Psoas muscle (tissue), 8 donors: ENCODE measurements around the gene RANBP3L. TPM values are rescaled to one million over a fixed set of nuclear protein-coding genes. Genes with fewer than 3 reads are reported as not detected.

Source experiments
- ATAC-seq, 4 donors: fragments of 200-7000 bp; cut with Tn5 transposase; one replicate each; pipeline ENCODE4 v1.9.1; 2020; ENCODE audit warnings: moderate library complexity in 3 of 4, mild to moderate bottlenecking in 2 of 4
- DNase-seq, 2 donors: peaks; one replicate each; pipeline ENCODE4 v3.0.0-alpha.2; 2020
- H3K27ac ChIP-seq: fragments of 200-600 bp; one replicate; pipeline ENCODE4 v1.8.0; 2022
- H3K27me3 ChIP-seq, 3 donors: fragments of 200-600 bp in 1 of 3; one replicate each; pipeline versions ENCODE4 v1.6.1 to v1.8.0; 2013 to 2022; ENCODE audit warnings: low read length in 2 of 3, mild to moderate bottlenecking in 2 of 3, moderate library complexity in 1 of 3; ENCODE audit not compliant: insufficient read depth in 3 of 3
- H3K36me3 ChIP-seq, 2 donors: fragments of 200-600 bp in 1 of 2; one replicate each; pipeline versions ENCODE4 v1.6.1 to v1.8.0; 2013 to 2022; ENCODE audit warnings: low read depth in 1 of 2, mild to moderate bottlenecking in 1 of 2, moderate library complexity in 1 of 2; ENCODE audit not compliant: insufficient read depth in 1 of 2
- H3K4me1 ChIP-seq: fragments of 200-600 bp; one replicate; pipeline ENCODE4 v1.8.0; 2022
- H3K4me3 ChIP-seq: fragments of 200-600 bp; one replicate; pipeline ENCODE4 v1.8.0; 2022; ENCODE audit warnings: mild to moderate bottlenecking
- H3K9me3 ChIP-seq: fragments of 200-600 bp; one replicate; pipeline ENCODE4 v1.8.0; 2022
- CTCF ChIP-seq: fragments of 200-600 bp; IDR thresholded peaks from one replicate; pipeline ENCODE4 v1.8.0; 2022; ENCODE audit warnings: antibody characterized with exemption
- WGBS, 3 donors: extraction: QIAGEN DNeasy Blood & Tissue Kit; methylation state at CpG; one replicate each; pipeline versions ENCODE4 v1.1.6 to v1.1.7; 2013; 5-methylcytosine and 5-hydroxymethylcytosine counted together
- intact Hi-C, 2 donors: fragments of 100-400 bp; cut with DNase I; formaldehyde crosslinking; loops; one replicate each; pipeline versions ENCODE4 v1.11.0 to v1.14.2; 2022
- polyA plus RNA-seq, 3 donors: library from polyadenylated mRNA; stranded (reverse); fragments of 200-250 nt; gene quantifications; one replicate each; pipeline ENCODE4 v1.2.3, GENCODE V29; 2013
- total RNA-seq, 4 donors: library from RNA; stranded (reverse); fragmentation: NEBNext Ultra II Directional in 2 of 4; extraction: Animal tissue kit (Norgen Biotek cat#: 25700) in 2 of 4; gene quantifications; one replicate each; pipeline versions ENCODE4 v1.2.1 to v1.2.4, GENCODE V29; 2021 to 2023
- donor health status: healthy with polysubstance abuse.
- donor health status: DM: no; HTN: no; CAD: no; lungs with moderate emphysema.
- donor health status: Bipolar disorder and iron deficiency.
- donor health status: healthy.
- donor health status: DM: yes; HTN: yes; CAD: no.
- donor health status: DM: no; HTN: no; CAD: no.
- donor health status: DM: no; HTN: no; CAD: no.
- donor health status: DM: yes; HTN: yes; CAD: no.

The RANBP3L gene
- total and polyA plus RNA-seq, 7 donors: 0.04 to 0.58 (median 0.17) TPM; not detected in 2

GRCh38 chr5:36222620-36223019, 79.1 kb downstream of the RANBP3L start:
- ATAC-seq: no peak
- TF ChIP-seq CTCF: no peak
- no peaks in the 10 kb centered on the region for H3K4me1 ChIP-seq
- intact Hi-C loops: loop anchor here in 1 of 2 donors (10.0 kb wide), 1 partner anchor 48 kb away; no protein-coding TSS in a partner anchor
- H3K9me3 ChIP-seq: no peaks in the 10 kb centered on the region
- H3K27ac ChIP-seq: no peak overlapping the region
- no peak for DNase-seq
- peaks cover 6 to 92% of the 10 kb centered on the region in 2 donors for H3K36me3 ChIP-seq
- WGBS, 3 donors: 85 to 87% (median 85%) methylated on average over 1 of the region's 1 CpG
- no peaks in the 10 kb centered on the region for H3K27me3 ChIP-seq
- H3K4me3 ChIP-seq: no peak overlapping the region

GRCh38 chr5:36217988-36218387, 83.7 kb downstream of the RANBP3L start:
- Histone ChIP-seq H3K4me1 (no peaks in the 10 kb centered on the region), H3K36me3 (peaks cover 4 to 100% of the 10 kb centered on the region in 2 donors), H3K9me3 (no peaks in the 10 kb centered on the region), H3K27me3 (no peaks in the 10 kb centered on the region), H3K27ac (no peak overlapping the region), H3K4me3 (no peak overlapping the region)
- intact Hi-C loops: no loop called here
- 98 to 100% (median 99%) methylated on average over 1 of the region's 1 CpG for WGBS, 3 donors
- DNase-seq: no peak
- no peak for TF ChIP-seq CTCF
- no peak for ATAC-seq

- 92 to 97% (median 94%) methylated on average over 1 of the region's 1 CpG for WGBS, 3 donors
- intact Hi-C loops: no loop called here
- H3K36me3 ChIP-seq: peaks cover 4 to 100% of the 10 kb centered on the region in 2 donors
Observed at GRCh38 chr5:36217567-36217966, 84.1 kb downstream of the RANBP3L start.

GRCh38 chr5:36215910-36216309, 85.8 kb downstream of the RANBP3L start:
- Histone ChIP-seq H3K27me3 (no peaks in the 10 kb centered on the region), H3K4me1 (no peaks in the 10 kb centered on the region), H3K27ac (no peak overlapping the region), H3K4me3 (no peak overlapping the region), H3K9me3 (no peaks in the 10 kb centered on the region), H3K36me3 (peaks cover 4 to 100% of the 10 kb centered on the region in 2 donors)
- intact Hi-C loops: no loop called here
- no peak for TF ChIP-seq CTCF
- WGBS, 3 donors: 85 to 88% (median 87%) methylated on average over 2 of the region's 2 CpGs
- DNase-seq (no peak), ATAC-seq (no peak)

More at GRCh38 chr5:36217567-36217966, 84.1 kb downstream of the RANBP3L start:
- no peak for TF ChIP-seq CTCF
- no peak overlapping the region for H3K4me3 ChIP-seq
- no peaks in the 10 kb centered on the region for H3K9me3 ChIP-seq
- no peak overlapping the region for H3K27ac ChIP-seq
- no peak for ATAC-seq
- DNase-seq: no peak
- H3K4me1 ChIP-seq: no peaks in the 10 kb centered on the region
- H3K27me3 ChIP-seq: no peaks in the 10 kb centered on the region

GRCh38 chr5:36214436-36214835, 87.3 kb downstream of the RANBP3L start:
- Histone ChIP-seq H3K9me3 (no peaks in the 10 kb centered on the region), H3K27ac (no peak overlapping the region), H3K27me3 (no peaks in the 10 kb centered on the region), H3K4me1 (no peaks in the 10 kb centered on the region), H3K4me3 (no peak overlapping the region), H3K36me3 (peaks cover 0 to 100% of the 10 kb centered on the region in 2 donors)
- TF ChIP-seq CTCF: no peak
- DNase-seq: no peak
- intact Hi-C loops: no loop called here
- 80 to 90% (median 81%) methylated on average over 3 of the region's 3 CpGs for WGBS, 3 donors
- ATAC-seq: no peak
